ELF-1 (cell line): ENCODE measurements around the gene ANGPTL7.
A peak's percentile ranks its signal among the peaks of the same experiment; 100 is the strongest.
"Not testable (repeated sequence)": the region's sequence is repeated elsewhere in the genome, so short reads cannot be mapped to it uniquely, and the experiment has no call there.

Source experiments
- DNase-seq: peaks from one replicate; pipeline ENCODE4 v3.0.0-alpha.2; 2016; ENCODE audit warnings: low read depth, low spot score

ANGPTL7 gene

DNA sequence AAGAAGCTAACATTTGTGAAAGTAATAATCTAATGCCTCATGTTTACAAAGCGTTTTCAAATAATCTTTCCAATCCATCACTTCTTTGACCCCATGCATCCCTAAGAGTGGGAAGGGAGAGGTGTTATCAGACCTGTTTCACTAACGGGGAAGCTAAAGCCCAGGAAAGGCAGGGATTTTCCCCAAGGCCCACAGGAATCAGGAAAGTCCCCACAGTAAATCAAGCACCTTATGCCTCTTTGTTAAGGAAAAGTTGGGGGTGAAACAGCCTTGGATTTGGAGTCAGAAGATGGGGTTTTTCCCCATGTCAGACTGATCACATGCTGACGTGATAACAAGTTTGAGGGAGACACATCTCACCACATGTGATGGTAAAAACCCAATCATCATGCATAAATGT lies 20.0 kb upstream of the ANGPTL7 start:
- no peak for DNase-seq

DNA sequence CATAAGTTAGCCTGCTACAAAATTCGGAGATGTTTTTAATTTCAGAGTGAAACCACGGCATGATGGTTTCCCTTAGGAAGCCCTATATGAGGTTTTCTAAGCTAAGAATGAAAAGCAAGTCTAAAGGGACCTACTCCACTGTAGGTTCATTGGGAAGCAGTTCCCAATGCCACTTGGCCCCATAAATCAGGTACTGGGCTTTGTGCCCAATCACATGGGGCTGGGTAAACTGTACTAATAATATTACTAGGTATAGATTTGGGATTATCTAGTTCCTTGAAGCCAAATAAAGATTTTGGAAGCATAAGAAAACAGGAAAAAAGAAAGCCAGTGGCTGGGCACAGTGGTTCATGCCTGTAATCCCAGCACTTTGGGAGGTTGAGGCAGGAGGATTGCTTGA lies 19.1 kb upstream of the ANGPTL7 start:
- no peak for DNase-seq

DNA sequence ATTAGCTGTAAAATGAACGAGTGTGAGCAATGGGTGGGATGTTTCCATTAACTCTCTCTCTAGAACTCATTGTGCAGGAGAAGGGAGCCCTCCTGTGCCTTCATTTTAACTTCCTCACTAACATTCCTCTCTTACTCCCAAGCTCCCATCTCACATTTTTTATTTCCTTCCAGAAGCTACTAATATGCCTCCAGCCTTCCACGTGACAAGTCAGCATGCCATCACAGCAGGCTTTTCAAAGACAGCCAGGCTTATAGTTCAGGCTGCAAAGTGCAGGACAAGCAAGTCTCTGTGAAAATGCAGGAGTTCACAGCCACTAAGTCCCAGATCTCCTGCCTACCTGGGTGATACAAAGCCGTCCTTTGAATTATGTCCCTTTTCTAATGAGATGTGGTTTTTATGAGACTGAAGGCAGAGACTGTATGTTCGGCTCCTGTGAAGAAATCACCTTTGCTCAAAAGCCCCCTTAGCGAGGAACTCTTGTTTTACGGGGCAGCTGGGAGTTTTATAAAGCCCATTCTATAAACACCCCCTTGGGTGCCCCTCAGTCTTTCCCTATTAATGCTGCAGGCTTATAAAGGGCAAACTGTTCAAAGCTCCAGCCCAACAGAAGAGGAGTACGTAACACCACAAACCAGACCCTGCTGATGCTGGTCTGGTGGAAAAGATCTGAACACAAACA lies 14.8 kb upstream of the ANGPTL7 start:
- DNase-seq = no peak

DNA sequence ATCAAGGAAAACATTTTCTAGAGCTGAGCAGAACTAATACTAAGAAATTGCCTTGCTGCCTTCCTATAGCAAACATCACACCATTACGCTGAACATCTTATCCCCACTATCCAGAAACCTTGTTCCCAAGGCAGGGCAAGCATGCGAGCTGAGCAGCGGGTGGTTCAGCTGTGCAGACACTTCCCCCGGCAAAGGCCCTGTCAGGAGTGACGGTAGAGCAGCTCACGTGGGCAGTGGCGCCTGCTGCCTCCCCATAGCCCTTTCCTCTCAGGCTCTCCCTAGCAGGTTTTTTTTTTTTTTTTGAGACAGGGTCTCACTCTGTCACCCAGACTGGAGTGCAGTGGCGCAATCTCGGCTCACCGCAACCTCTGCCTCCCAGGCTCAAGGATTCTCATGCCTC lies 13.7 kb upstream of the ANGPTL7 start:
- DNase-seq = no peak

DNA sequence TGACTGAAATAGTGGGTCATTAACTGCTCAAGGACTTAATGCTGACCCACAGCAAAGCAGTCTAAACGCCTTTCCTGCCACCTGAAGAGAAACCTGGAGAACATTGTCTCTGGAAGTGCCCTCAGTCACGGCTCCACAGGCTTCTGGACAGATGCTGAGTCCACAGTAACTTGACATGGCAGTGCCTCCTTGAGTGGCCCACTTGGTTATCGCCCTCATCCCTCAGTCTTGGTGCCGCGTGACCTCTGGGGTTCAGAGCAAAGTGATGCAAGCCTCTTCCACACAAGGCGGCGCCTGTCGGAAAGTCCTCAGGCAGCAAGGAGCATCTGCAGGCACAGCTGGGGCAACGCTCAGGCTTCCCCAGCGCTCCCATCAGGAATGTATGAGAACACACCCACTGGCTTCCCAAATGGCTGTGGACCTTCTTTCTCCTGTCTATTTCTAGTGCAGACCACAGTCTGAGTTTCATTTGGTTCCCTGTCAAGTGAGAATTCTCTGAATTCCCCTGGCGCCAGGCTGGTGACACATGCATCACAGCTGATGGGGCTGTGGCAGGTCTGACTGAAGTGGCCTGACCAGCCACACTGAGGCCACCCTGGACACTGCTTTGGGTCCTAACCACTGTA lies 13.0 kb upstream of the ANGPTL7 start:
- peak; percentile 21 for DNase-seq

DNA sequence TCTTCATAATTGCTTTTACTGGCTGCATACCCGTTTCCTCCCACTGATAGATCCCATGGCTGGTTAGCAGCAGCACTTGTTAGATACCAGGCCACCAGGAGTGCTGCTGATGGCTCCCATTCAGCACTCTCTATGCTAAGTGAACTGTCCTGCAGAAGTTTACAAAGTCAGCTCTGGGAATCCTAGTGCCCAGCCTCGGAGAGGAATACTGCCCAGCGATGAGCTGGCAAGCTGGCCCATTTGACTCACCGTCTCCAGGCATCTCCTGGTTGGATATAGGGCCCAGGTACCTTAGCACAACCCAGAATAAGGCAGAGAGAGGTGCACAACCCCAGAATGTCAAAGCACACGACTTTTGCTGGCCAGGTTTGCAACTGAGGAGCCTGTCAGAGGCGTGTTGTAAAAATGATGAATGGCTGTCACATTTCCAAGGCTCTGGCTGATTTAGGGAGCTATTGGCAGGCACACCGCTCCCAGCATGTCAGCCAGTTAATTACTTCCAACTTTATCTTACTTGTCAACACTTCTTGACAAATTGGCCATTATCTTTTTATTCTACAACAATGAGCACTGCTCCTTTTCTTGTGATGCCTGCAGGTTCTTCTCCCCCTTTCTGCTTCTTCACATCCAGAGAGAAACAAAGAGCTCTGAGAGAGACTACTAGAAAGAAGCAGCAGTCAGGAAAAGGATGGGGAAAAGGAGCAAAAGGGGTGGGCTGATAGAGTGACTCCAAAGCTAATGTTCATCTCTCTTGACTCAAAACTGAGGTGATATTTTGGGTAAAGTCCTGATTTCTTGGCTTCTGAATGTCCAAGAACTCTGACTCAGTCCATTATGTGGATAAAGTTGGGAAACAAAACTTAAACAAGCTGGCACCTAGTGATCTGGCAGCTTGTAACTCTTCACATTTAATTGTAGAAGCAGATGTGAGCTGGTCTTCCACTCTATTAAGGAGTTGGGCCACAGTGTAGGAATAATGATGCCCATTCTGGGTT lies 10.8 kb upstream of the ANGPTL7 start:
- peak; percentile 33 for DNase-seq

GRCh38 chr1:11179125-11179524 lies 10.0 kb upstream of the ANGPTL7 start:
- no peak for DNase-seq

GRCh38 chr1:11179749-11180148 lies 9.4 kb upstream of the ANGPTL7 start:
- DNase-seq = not testable (repeated sequence)

DNA sequence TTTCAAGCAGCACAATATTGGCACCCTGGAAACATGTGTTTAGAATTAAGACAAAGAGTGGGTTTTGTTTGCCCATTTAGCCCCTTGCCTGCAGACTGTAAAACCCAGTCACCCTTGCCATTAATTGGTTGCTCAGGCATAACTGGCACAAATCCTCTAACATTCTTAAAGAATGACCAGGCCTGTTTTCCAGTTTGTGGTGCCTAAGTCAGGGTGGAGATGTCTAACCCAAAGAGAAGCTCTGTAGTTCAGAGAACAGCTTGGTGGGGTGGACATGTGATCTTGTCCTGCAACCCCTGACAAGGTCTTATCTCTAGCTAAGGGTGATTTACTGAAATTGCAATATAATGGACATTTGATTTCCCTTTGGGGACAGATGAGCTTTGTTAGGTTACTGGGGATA lies 8.8 kb upstream of the ANGPTL7 start:
- DNase-seq = no peak

DNA sequence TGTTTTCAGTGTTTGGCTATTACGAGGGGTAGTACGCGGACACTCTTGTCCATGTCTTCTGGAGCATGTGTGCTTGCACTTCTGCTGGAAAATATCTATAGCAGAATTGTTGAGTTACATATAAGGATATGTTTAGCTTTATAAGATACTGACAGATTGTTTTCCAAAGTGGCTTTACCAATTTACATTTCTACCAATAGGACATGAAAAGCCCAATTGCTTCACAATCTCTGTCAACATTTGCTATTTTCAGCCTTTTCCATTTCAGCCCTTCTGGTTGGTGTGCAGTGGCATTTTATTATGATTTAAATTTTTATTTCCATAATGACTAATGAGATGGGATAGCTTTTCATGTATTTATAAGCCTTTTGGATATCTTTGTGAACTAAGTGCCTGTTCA lies 6.3 kb upstream of the ANGPTL7 start:
- no peak for DNase-seq

DNA sequence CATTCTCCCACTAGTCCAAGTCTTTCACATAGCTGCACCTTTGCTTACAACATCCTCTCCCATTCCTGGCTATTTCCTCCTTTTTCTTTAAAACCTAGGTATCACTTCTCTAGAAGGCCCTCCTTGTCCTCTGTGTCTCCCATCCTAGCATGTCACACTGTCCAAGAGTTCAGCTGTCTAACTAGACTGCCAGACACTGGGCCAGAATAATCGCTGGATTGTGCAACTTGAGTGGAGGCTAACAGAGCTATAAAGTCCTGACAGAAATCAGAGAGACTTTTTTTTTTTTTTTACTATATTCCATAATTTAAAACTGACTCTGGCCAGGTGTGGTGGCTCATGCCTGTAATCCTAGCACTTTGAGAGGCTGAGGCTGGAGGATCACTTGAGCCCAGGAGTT lies 4.2 kb upstream of the ANGPTL7 start:
- DNase-seq = no peak

GRCh38 chr1:11187000-11187399 lies 2.2 kb upstream of the ANGPTL7 start:
- no peak for DNase-seq

GRCh38 chr1:11187494-11187893 lies 1.7 kb upstream of the ANGPTL7 start:
- no peak for DNase-seq

DNA sequence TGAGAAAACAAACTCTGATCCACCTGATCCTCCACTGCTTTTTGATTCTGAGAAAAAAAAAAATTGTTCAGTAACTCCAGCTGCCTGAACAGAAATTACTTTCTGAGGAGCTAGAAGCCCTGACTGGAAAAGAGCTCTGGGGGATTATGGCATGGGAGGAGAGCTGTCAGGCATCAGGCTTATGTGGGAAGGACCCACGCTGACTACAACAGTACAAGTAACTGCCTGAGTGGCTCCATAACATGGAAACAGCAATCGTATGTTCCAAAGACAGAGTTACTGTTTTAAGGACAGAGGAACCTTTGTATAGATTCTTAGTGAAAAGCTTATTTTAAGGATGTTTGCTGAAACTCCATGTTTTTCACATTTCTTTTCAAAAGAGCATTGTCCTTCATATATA lies 1.2 kb upstream of the ANGPTL7 start:
- no peak for DNase-seq

DNA sequence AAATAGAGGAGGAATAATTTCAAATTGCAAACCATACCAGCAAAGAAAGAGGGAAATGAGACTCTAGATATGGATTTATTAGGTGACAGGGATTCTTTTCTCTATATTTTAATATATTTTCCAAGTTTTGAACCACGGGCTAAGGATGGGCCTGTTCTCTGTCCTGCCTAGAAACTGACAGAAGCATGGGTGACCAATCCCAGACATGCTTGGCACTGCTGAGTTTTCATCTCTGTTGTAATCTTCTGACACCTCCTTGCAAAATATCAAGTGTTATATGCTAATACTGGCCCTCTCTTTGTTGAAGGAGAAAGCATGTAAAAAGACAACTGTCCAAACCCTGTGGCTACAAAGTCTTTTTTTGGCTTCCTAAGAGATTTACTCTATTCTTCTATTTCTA lies 774 bp upstream of the ANGPTL7 start:
- no peak for DNase-seq

GRCh38 chr1:11193376-11193775 lies 4.2 kb downstream of the ANGPTL7 start:
- DNase-seq = no peak

DNA sequence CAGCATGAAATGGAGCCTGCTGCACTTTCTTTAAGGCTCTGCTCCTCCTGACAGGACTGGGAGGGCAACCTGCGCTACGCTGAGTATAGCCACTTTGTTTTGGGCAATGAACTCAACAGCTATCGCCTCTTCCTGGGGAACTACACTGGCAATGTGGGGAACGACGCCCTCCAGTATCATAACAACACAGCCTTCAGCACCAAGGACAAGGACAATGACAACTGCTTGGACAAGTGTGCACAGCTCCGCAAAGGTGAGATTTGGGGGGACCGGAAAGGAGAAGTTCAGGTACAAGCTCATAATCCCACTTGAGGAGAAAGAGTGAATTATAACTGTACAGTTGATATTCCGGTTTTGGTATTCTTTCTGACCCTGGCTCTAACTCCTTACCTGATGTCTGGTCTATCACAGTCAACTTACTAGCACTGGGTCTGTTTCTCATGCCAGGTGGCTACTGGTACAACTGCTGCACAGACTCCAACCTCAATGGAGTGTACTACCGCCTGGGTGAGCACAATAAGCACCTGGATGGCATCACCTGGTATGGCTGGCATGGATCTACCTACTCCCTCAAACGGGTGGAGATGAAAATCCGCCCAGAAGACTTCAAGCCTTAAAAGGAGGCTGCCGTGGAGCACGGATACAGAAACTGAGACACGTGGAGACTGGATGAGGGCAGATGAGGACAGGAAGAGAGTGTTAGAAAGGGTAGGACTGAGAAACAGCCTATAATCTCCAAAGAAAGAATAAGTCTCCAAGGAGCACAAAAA lies 5.4 kb downstream of the ANGPTL7 start:
- DNase-seq = no peak

- DNase-seq = peak; percentile 24
Measured at GRCh38 chr1:11196945-11197344, 7.8 kb downstream of the ANGPTL7 start.

DNA sequence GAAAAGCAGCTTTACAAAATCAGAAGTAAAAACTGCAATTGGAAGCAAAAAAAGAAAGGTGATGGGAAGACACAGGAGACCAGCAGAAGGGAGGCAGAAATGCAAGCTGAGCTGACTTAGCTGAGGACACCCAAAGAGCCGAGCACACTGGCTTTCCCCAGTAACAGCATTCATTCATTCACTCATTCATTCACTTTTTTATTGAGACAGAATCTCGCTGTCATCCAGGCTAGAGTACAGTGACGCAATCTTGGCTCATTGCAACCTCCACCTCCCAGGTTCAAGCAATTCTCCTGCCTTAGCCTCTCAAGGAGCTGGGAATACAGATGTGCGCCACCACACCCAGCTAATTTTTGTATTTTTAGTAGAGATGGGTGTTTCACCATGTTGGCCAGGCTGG lies 8.2 kb downstream of the ANGPTL7 start:
- no peak for DNase-seq

DNA sequence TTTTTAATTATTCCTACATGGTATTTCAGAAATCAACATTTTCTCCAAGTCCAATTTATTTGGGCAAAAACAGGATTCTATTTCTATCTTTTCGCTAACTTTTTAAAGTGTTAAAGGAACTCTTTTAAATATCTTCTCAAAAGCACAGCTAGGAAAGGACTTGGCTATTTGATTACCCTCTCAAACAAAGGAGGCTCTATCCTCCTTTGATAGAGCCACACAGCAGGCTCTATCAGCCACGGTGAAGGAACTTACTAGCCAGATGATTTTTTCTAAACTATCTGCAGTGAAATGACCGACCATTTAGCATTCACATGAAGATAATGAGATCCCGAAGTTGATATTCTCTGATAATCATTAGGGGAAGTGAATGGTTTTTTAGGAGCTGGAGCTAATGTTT lies 9.1 kb downstream of the ANGPTL7 start:
- DNase-seq = no peak

DNA sequence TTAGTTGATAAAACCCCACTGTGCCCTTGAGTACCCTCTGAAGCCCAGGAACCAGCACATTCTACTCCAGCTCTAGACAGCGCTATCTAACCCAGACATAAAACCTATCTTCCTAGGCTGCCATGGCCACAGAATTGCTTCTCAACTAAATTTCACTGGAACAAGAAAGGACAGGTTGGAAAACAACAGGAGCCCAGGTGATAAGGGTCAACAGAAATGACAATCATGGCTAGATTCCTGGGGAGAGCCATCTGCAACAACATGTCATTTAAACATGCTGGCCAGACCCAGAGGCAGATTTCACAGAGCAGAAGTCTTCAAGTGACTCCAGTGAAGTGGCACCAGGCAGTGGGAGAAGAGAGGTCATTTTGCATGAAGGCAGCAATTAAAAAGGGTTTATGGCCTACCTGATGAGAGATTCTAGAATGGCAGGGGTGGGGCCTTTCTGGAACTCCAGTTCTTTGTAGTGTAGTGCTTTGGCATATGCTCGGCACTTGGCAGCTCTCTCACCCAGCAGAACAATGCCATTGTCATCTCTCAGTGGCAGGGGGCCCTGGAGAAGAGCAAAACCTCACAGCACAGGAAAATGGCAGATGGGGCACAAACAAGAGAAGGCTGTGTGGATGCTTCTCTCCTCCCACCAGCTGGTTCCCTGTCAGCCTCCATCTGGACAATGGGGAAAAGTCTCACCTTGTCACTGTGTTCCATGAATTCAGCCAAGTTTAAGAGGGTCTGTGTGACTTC lies 9.9 kb downstream of the ANGPTL7 start:
- DNase-seq = no peak
